GM08714 (cell line): Measurements from ENCODE around the gene UTP14C.
"Not testable (repeated sequence)": the region's sequence is repeated elsewhere in the genome, so short reads cannot be mapped to it uniquely, and the experiment has no call there.

Experiments used
- H3K4me3 ChIP-seq: fragments of 200-500 bp; sonication (Bioruptor generic); 2 replicates; pipeline ENCODE4 v1.5.1; 2014; ENCODE audit warnings: mild to moderate bottlenecking, low read length, inconsistent platforms
- ZNF274 ChIP-seq: IDR thresholded peaks from 2 replicates; pipeline ENCODE4 v1.6.1; 2012; ENCODE audit warnings: mild to moderate bottlenecking, low read depth, low read length

Gene UTP14C

DNA sequence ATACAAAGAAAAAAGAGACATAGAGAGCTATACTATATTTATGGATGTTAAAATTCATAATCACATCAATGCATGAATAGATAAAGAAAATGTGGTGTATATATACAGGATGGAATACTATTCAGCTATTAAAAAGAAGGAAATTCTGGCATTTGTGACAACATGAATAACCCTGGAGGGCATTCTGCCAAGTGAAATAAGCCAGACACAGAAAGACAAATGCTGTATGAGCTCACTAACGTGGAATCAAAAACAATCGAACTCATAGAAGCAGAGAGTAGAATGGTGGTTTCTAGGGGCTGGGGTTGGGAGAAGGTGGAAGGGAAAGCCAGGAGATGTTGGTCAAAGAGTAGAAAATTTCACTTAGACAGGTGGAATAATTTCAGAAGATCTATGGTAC lies 24.0 kb downstream of the UTP14C start:
- TF ChIP-seq ZNF274: no peak
- no peak overlapping the region for H3K4me3 ChIP-seq

DNA sequence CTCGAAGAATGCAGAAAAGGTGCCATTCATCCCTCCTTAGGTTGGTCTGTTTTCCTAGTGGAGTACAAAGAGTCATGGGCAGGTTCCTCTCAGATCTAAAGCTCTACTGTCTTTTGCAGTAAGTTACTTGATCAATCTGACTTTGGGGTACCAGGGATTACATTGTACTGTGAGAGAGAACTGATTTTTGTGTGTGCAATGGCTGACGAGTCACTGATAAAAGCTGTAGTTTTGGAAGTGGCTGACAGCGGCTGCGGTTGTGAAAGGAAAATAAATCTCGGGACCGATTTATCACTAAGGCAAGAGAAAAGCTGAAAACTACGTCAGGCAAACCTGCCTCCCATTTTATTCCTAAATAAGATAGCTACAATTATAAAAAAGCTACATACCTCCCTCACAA lies 26.9 kb downstream of the UTP14C start:
- TF ChIP-seq ZNF274: no peak
- H3K4me3 ChIP-seq: no peak overlapping the region

DNA sequence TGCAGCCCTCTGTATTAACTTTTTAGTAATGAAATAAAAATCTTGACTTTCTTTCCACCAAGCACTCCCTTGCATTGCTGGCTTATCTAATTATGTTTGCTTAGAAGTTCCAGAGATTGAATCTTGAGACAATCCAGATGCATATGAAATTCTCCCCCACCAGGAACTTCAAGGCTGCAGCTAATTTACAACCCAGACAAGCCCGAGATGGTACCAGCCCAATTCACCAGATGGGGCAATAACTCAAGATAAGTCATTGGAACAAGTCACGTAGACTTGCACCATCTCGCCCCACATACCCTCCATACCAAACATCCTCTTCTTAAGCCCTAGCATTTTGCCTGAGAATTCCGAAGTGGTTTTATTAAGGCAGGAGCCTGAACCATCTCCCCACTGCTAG lies 29.0 kb downstream of the UTP14C start:
- no peak for TF ChIP-seq ZNF274
- H3K4me3 ChIP-seq: no peak overlapping the region

DNA sequence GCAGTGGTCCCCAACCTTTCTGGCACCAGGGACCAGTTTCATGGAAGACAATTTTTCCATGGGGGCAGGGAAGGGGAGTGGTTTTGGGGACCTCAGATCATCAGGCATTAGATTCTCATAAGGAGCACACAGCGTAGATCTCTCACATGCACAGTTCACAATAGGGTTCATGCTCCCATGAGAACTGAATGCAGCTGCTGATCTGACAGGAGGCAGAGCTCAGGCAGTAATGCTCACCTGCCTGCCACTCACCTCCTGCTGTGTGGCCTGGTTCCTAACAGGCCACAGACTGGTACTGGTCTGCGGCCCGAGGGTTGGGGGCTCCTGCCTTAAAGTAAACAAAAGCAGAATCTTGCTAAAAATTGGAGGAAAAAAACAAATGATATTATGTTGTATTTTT lies 36.6 kb downstream of the UTP14C start:
- H3K4me3 ChIP-seq: not testable (repeated sequence)

DNA sequence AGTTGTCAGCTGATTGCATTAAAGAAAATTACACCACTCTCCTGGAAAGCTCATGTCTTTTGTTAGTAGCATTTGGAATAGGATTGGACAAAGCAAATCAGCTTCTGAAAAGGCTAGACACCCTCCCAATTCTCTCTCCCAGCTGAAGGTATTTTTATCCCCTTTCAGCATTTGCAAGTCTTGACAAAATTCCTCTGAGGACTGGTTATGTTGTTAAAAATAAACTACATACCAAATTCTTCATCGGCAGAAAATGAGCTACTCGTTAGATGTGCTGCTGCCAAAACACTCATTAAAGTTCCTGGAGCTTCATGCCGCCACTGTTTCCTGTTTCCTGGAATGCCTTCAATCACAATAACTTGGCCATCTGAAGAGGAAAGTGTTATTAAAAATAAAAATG lies 37.1 kb downstream of the UTP14C start:
- H3K4me3 ChIP-seq: no peak overlapping the region
- TF ChIP-seq ZNF274: no peak

DNA sequence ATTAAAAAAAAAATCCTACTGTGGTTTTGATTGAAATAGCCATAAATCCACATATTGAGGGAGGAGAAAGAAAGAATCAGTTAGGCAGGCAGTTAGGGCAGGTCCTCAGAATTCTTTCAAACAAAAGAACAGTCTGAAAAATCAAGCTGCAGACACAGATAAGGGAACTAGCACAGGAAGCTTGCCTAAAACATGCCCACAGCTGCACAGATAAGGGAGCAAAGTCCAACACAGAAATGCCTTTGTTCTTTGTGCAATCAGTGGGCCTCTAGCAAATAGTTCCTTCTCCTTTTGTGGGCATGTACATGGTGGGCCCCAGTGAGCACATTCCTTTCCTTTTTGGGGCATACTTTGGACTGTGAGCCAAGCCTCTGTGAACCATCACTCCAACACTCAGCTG lies 42.7 kb downstream of the UTP14C start:
- no peak for TF ChIP-seq ZNF274

DNA sequence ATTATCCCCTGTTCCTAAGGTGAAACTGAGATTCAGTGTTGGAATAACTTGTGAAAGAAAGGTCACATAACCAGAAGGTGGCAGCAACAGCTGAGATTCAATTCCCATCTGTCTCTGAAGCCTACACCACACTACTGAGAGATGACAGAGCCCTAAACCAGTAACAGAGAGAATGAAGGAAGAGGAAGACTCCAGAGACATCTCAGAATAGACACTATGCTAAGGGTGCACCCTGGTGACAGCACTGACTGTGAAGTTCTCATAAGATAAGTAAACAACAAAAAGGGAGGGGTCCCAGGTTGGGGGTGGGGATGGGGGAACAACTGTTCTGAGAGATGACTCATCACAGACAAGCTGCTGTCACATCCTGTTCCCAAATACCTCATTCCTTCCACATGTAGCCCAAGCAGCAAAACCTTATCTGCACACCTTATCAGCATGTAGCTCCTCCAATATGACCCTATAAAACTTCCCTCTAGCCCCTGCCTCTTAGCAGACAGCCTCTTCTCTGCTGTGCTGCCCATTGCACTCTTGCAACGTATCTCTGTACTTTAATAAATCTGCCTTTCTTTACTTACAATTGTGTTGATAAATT lies 46.5 kb downstream of the UTP14C start:
- H3K4me3 ChIP-seq: no peak overlapping the region
- TF ChIP-seq ZNF274: no peak

More for the DNA sequence above, 42.7 kb downstream of the UTP14C start:
- H3K4me3 ChIP-seq: no peak overlapping the region
